ENCODE measurements around the gene PEX7. TPM values are rescaled to one million over a fixed set of nuclear protein-coding genes. Genes with fewer than 3 reads are reported as not detected.

Gene PEX7
- total RNA-seq, 1 experiment from 2014 or later = 9.9 TPM

- ChIA-PET CTCF (no interaction called here), POLR2A (ENCODE audit: unreplicated experiment) (no interaction called here)
- Histone ChIP-seq H3F3A (ENCODE audit: low read length, unreplicated experiment) (no peaks in the 10 kb centered on the region), H3K4me3 (ENCODE audit: low read length) (peak overlapping the region; percentile 65), H3K27ac (ENCODE audit: low read length) (no peak overlapping the region), H2AFZ (ENCODE audit: low read length) (peak overlapping the region; percentile 80), H3K4me2 (ENCODE audit: low read length) (peak overlapping the region; percentile 86), H3K9me3 (ENCODE audit: low read length) (no peaks in the 10 kb centered on the region), H3K9me2 (replicated peaks; ENCODE audit: low read length) (no peaks in the 10 kb centered on the region), H4K20me1 (ENCODE audit: low read length) (no peaks in the 10 kb centered on the region), H3K79me2 (ENCODE audit: low read length) (no peaks in the 10 kb centered on the region), H3K4me1 (ENCODE audit: insufficient read depth, low read length) (no peaks in the 10 kb centered on the region), H3K9ac (ENCODE audit: low read length) (no peak overlapping the region), H3K27me3 (ENCODE audit: low read length) (peaks cover 15% of the 10 kb centered on the region), H3K36me3 (ENCODE audit: low read depth, low read length) (no peaks in the 10 kb centered on the region)
- no TSS peak for BruUV-seq (replicated peaks)
- no peak for TF ChIP-seq EZH2 (IDR thresholded peaks at IDR 0.05; ENCODE audit: low read length, unreplicated experiment)
- no peak for TF ChIP-seq EZH2phosphoT487 (IDR thresholded peaks at IDR 0.05; ENCODE audit: borderline replicate concordance, low read length)
- no peak for TF ChIP-seq CTCF (conservative IDR thresholded peaks at IDR 0.05; ENCODE audit: low read depth, low read length)
- intact Hi-C loops (cut with micrococcal nuclease) = no loop called here
- DNase-seq (no peak), ATAC-seq (no peak)
Observed at GRCh38 chr6:136920671-136921380, 98.4 kb downstream of the PEX7 start.

GRCh38 chr6:136921381-136921935 is 99.1 kb downstream of the PEX7 start:
- no peaks in the 10 kb centered on the region for H3K36me3 ChIP-seq (ENCODE audit: low read depth, low read length)
- no peaks in the 10 kb centered on the region for H4K20me1 ChIP-seq (ENCODE audit: low read length)
- TF ChIP-seq CTCF (conservative IDR thresholded peaks at IDR 0.05; ENCODE audit: low read depth, low read length) (no peak), EZH2 (IDR thresholded peaks at IDR 0.05; ENCODE audit: low read length, unreplicated experiment) (peak; percentile 18)
- CTCF ChIA-PET = interaction anchor here (0.6 kb wide), 1 partner anchor 82 kb away, joined by 7 read pairs; no protein-coding TSS in a partner anchor
- H3K27ac ChIP-seq (ENCODE audit: low read length) = no peak overlapping the region
- no peak for DNase-seq
- H3K9me3 ChIP-seq (ENCODE audit: low read length) = no peaks in the 10 kb centered on the region
- no peaks in the 10 kb centered on the region for H3K9me2 ChIP-seq (replicated peaks; ENCODE audit: low read length)
- BruUV-seq (replicated peaks) = no TSS peak
- peaks cover 15% of the 10 kb centered on the region for H3K27me3 ChIP-seq (ENCODE audit: low read length)
- POLR2A ChIA-PET (ENCODE audit: unreplicated experiment) = no interaction called here
- H3F3A ChIP-seq (ENCODE audit: low read length, unreplicated experiment) = no peaks in the 10 kb centered on the region
- no peaks in the 10 kb centered on the region for H3K79me2 ChIP-seq (ENCODE audit: low read length)
- no peak overlapping the region for H3K9ac ChIP-seq (ENCODE audit: low read length)
- H3K4me3 ChIP-seq (ENCODE audit: low read length) = peak overlapping the region; percentile 65
- intact Hi-C loops (cut with micrococcal nuclease) = no loop called here
- H3K4me2 ChIP-seq (ENCODE audit: low read length) = peak overlapping the region; percentile 86
- peak overlapping the region; percentile 80 for H2AFZ ChIP-seq (ENCODE audit: low read length)
- no peaks in the 10 kb centered on the region for H3K4me1 ChIP-seq (ENCODE audit: insufficient read depth, low read length)
- ATAC-seq = peak; percentile 34

Measured in PC-3 (cell line).